HG03108 (cell line): ENCODE data around the gene NAALADL2.
"Not testable (repeated sequence)": the region's sequence is repeated elsewhere in the genome, so short reads cannot be mapped to it uniquely, and the experiment has no call there.

Experiments
- ATAC-seq: cut with Tn5 transposase; IDR thresholded peaks from one replicate; pipeline ENCODE4 v1.9.1; 2021; ENCODE audit warnings: moderate library complexity; ENCODE audit not compliant: unreplicated experiment

The NAALADL2 gene

GRCh38 chr3:175343946-175344345, 484.8 kb downstream of the NAALADL2 start:
- ATAC-seq = no peak

- ATAC-seq = no peak
These were observed 487.6 kb downstream of the NAALADL2 start for GRCh38 chr3:175346573-175347356.

DNA sequence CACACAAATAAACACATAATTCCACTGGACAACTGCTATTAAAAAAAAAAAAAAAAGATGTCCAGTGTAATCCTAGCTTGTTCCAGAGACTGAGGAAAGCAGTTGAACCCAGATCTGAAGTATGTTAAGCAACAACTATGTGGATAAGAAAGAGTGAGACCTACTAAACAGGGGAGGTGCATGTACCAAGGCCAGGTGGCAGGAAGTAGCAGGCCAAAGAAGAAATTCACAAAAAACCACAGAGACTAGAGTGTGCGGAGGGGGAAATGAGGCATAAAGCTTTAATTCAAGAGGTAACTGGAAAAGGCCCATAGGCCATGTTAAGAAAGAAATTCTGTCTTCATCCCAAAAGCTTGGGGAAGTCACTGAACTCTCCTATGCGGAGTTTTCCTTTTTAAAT, 490.0 kb downstream of the NAALADL2 start:
- ATAC-seq = no peak

DNA sequence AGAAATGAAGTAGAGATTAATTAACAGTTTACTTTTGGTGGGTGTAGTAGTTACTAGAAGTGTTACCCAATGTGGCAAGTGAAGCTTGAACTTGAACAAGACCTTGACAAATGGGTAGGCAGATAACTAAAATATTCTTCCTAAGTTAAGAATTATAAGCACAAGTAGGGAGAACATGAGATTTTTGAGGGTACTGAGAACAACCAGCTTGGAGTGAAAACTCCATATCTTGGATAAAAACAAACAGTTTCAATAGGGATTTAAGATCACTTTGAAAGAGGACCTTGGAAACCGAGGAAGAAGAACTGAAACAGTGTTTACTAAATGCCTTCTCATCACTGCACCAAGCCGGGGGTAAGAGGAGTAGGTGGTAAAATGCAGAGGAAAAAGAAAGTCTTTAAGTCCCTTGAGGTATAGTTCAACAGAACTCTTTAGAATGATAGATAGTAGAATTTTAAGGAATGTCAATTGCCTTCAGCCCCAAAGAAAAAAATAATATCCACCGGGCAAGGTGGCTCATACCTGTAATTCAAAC, 496.7 kb downstream of the NAALADL2 start:
- no peak for ATAC-seq

- no peak for ATAC-seq
These were observed 497.8 kb downstream of the NAALADL2 start for GRCh38 chr3:175356899-175357324.

GRCh38 chr3:175357758-175358157, 498.6 kb downstream of the NAALADL2 start:
- ATAC-seq = no peak

DNA sequence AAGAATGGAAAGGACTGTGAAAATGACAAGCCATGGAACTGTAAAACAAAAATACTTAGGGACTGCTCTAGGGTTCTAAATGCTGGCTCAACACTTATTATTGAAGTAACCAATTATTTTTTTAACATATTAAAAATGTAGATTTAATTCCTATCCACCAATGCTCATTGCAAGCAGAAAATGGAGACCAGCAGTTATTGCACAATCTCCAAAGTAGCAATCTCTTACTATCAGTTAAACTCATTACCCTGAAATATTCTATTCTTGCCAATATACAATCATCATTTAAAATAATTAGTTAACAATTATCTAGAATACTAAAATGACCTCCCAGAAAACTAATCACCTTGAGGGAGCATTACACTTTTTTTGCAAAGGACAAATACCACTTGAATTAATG, 499.8 kb downstream of the NAALADL2 start:
- no peak for ATAC-seq

GRCh38 chr3:175370426-175370825, 511.3 kb downstream of the NAALADL2 start:
- not testable (repeated sequence) for ATAC-seq

DNA sequence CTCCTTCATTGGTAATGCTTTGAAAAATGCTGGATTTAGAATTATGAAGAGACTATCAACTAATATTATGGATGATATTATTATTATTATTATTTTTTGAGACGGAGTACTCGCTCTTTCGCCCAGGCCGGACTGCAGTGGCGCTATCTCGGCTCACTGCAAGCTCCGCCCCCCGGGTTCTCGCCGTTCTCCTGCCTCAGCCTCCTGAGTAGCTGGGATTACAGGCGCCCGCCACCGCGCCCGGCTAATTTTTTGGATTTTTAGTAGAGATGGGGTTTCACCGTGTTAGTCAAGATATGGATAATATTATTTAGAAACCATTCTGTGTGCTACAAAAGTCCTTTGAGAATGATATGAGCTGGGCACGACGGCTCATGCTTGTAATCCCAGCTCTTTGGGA, 512.1 kb downstream of the NAALADL2 start:
- not testable (repeated sequence) for ATAC-seq

DNA sequence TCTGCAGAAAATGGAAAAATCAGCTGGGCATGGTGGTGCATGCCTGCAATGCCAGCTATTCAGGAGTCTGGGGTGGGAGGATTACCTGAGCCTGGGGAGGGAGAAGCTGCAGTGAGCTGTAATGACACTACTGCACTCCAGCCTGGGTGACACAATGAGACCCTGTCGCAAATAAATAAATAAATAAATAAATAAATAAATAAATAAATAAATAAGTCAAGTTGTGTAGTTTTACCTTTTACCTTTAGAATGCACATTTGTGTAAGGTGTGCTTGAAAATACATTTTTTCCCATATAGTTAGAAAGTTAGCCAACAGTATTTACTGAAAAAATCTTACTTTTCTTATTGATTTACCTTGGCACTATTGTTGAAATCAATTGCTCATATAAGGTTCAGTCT, 515.6 kb downstream of the NAALADL2 start:
- no peak for ATAC-seq

- peak; percentile 69 for ATAC-seq
These were observed 519.2 kb downstream of the NAALADL2 start for GRCh38 chr3:175378348-175378747.

DNA sequence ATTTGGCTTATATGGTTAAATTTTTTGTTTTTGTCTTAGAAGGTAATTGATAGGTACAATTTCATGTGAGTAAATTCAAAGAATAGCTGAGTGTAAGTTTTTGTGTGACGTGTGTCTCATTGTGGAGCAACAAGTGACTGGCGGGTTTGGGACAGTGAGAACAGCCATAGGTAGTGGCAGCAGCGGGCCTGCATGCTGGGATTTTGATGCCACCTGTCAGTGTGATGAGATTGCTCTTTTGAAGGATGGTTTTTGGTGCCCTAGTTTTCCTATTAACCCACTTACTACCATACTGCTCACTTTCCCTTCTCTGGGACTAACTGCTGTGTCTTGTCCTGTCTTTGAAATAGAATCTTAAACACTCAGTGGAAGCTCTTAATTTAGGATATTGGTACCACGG, 522.6 kb downstream of the NAALADL2 start:
- no peak for ATAC-seq

DNA sequence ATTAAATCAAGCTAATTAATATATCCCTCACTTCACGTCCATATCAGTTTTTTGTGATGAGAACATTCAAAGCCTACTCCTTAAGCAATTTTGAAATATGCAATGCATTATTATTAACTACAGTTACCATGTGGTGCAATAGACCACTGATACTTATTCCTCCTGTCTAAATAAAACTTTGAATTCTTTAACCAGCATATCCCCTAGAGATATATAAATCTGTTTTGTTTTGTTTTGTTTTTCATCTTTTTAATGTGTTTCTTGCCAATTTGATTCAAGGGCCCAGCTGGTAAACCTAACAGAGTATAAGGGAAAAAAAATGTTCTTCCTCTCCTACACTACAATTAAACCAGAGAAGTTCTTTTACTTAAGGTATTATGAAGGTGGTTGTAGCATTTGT, 524.2 kb downstream of the NAALADL2 start:
- ATAC-seq = no peak

- ATAC-seq = no peak
These were observed 524.7 kb downstream of the NAALADL2 start for GRCh38 chr3:175383813-175384212.

GRCh38 chr3:175384569-175384968, 525.4 kb downstream of the NAALADL2 start:
- no peak for ATAC-seq

DNA sequence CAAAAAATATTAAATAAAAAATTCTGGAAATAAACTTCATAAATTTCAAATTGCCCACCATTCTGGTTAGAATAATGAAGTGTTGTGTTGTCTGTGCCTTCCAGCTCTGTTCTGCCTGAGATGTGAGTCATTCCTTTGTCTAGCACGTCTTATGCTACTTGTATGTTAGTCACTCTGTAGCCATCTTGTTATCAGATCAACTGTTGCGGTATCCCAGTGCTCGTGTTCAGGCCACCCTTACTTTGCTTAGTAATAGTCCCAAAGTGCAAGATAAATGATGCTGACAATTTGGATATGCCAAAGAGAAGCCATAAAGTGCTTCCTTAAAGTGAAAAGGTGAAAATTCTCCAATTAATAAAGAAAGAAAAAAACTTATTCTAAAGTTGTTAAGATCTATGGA, 527.5 kb downstream of the NAALADL2 start:
- ATAC-seq = no peak

- no peak for ATAC-seq
These were observed 530.4 kb downstream of the NAALADL2 start for GRCh38 chr3:175389560-175389959.

- no peak for ATAC-seq
These were observed 532.5 kb downstream of the NAALADL2 start for GRCh38 chr3:175391601-175392000.

DNA sequence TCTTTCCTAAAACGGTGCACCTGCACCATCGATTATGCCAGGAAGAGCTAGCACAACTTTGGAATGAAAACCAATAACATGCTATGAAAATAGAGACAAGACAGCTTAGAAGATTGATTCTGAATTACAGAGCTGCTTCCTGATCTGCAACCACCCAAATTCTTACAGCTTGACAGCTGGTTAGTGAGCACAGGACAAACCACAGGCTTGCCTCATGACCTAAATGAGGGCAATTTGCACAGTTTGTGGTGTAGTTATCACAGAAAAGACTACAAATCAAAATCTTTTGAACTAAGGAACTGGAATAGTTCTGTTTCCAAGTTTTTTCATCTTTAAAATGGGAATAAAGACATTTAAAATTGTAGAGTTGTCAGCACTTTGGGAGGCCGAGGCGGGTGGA, 533.5 kb downstream of the NAALADL2 start:
- ATAC-seq = no peak

DNA sequence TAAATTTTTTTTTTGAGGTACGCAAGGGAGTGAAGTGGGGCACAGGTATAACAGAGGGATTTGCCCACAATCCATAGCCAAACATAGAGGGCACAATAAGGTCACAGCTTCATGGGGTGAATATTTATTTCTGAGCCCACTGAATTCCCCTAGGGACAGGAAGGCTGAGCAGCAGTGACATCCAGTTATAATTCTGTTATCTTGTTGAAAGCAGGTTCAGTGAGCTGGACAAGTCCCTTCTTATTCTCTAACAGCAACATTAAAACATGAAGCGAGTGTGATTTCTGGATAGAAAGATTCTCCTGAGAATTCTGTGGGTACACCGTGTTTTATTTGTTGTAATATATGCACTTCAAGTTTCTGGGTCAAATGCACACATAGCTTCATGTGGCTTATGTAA, 538.2 kb downstream of the NAALADL2 start:
- ATAC-seq = no peak

DNA sequence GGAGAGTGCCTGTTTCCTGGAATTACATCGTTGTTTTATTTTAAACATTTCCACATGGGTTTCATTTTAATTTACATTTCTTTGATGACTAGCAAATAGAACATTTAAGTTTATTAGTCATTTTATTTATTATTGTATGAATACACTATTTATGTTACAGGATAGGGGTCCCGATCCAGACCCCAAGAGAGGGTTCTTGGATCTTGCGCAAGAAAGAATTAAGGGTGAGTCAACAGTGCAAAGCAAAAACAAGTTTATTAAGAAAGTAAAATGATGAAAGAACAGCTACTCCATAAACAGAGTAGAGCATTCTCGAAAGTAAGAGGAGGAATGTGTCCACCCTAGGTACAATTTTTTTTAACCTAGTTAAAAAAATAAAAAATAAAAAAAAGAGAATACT, 539.5 kb downstream of the NAALADL2 start:
- ATAC-seq = no peak

GRCh38 chr3:175399156-175399840, 540.2 kb downstream of the NAALADL2 start:
- ATAC-seq = no peak
